HepG2 (cell line): ENCODE data around the gene PRDX6. TPM values are rescaled to one million over a fixed set of nuclear protein-coding genes. Genes with fewer than 3 reads are reported as not detected.

ENCODE experiments used
- ATAC-seq: fragments of 200-7000 bp; cut with Tn5 transposase; 3 replicates; pipeline ENCODE4 v1.9.1; 2020; ENCODE audit warnings: mild to moderate bottlenecking, moderate library complexity
- BruUV-seq: library from RNA; stranded (reverse); fragments of 400-500 nt; replicated peaks from 2 replicates; lab custom pipeline; 2021; lab: Mats Ljungman, UMichigan
- CTCF ChIA-PET: fragments of 300-600 bp; formaldehyde crosslinking; extraction: SDS; loops from one replicate; lab custom pipeline; 2021; ENCODE audit warnings: low total read pairs, inconsistent platforms, low intra/inter-chr PET ratio; lab: Yijun Ruan, JAX
- POLR2A ChIA-PET: fragments of 350-600 bp; sonication (Branson Sonifier 250); formaldehyde crosslinking; loops from one replicate; lab custom pipeline; 2020; ENCODE audit warnings: antibody characterized with exemption, inconsistent platforms; lab: Yijun Ruan, JAX
- DNase-seq: peaks from one replicate; pipeline ENCODE4 v3.0.0-alpha.2; 2015; ENCODE audit warnings: low spot score
- FAIRE-seq: peaks from 3 replicates; lab custom pipeline; 2011; peaks lifted over from hg19 to GRCh38; lab: Jason Lieb, UNC
- H2AFZ ChIP-seq: one replicate; pipeline ENCODE4 v1.6.1; 2011; ENCODE audit warnings: low read length, inconsistent platforms
- H3K27ac ChIP-seq: fragments of 300-600 bp; 3 replicates; pipeline ENCODE4 v1.8.0; 2011; ENCODE audit warnings: mixed run types, mild to moderate bottlenecking, mixed read lengths, low read length, inconsistent platforms; ENCODE audit not compliant: insufficient read depth; ENCODE audit errors: extremely low read length
- H3K27me3 ChIP-seq, 2 experiments: fragments of 200-600 bp in 1 of 2; 2 replicates in 1 of 2; 3 replicates in 1 of 2; pipeline versions ENCODE4 v1.6.0 to v1.8.0; 2011; ENCODE audit warnings: low read length in 2 of 2, mild to moderate bottlenecking in 2 of 2, moderate library complexity in 2 of 2, inconsistent platforms in 1 of 2; ENCODE audit not compliant: insufficient read depth in 2 of 2, control insufficient read depth in 1 of 2
- H3K36me3 ChIP-seq, 2 experiments: fragments of 200-600 bp in 1 of 2; replicated peaks in 1 of 2; 2 replicates in 1 of 2; 3 replicates in 1 of 2; pipeline versions ENCODE4 v1.5.1 to v1.8.0; 2011; ENCODE audit warnings: low read length in 2 of 2, inconsistent platforms in 1 of 2; ENCODE audit not compliant: insufficient read depth in 2 of 2, control insufficient read depth in 1 of 2
- H3K4me1 ChIP-seq: 2 replicates; pipeline ENCODE4 v1.5.1; 2012; ENCODE audit warnings: low read length, inconsistent platforms; ENCODE audit not compliant: insufficient read depth
- H3K4me2 ChIP-seq: 2 replicates; pipeline ENCODE4 v1.6.0; 2011; ENCODE audit warnings: low read depth, low read length, inconsistent platforms
- H3K4me3 ChIP-seq, 3 experiments: fragments of 200-600 bp in 1 of 3; sonication (generic), shearing (Covaris generic) in 1 of 3; replicated peaks in 1 of 3; 2 replicates each; pipeline ENCODE4 v1.5.1; 2011 to 2016; ENCODE audit warnings: low read length in 3 of 3, inconsistent platforms in 2 of 3, low read depth in 2 of 3, mild to moderate bottlenecking in 2 of 3, control low read depth in 1 of 3, mixed read lengths in 1 of 3; ENCODE audit not compliant: insufficient read depth in 1 of 3
- H3K79me2 ChIP-seq: one replicate; pipeline ENCODE4 v1.6.1; 2011; ENCODE audit warnings: low read length, inconsistent platforms; ENCODE audit not compliant: insufficient read depth
- H3K9ac ChIP-seq: 2 replicates; pipeline ENCODE4 v1.6.0; 2011; ENCODE audit warnings: mild to moderate bottlenecking, low read depth, low read length, inconsistent platforms; ENCODE audit not compliant: insufficient read depth
- H3K9me3 ChIP-seq: 2 replicates; pipeline ENCODE4 v1.5.1; 2012; ENCODE audit warnings: mild to moderate bottlenecking, low read length
- H4K20me1 ChIP-seq: 2 replicates; pipeline ENCODE4 v1.6.0; 2011; ENCODE audit warnings: inconsistent platforms, mild to moderate bottlenecking, low read length, moderate library complexity; ENCODE audit not compliant: insufficient read depth
- KDM6A ChIP-seq: IDR thresholded peaks from 2 replicates; pipeline ENCODE4 v1.6.1; 2016; ENCODE audit warnings: low read depth
- KLF6 ChIP-seq: IDR thresholded peaks from 2 replicates; pipeline ENCODE4 v1.8.0; 2016; ENCODE audit warnings: missing biosample characterization, missing genetic modification reagents
- NFE2L1 ChIP-seq: sonication (generic); formaldehyde crosslinking; IDR thresholded peaks from 2 replicates; pipeline ENCODE4 v1.4.0; 2020; ENCODE audit warnings: missing genetic modification reagents, mild to moderate bottlenecking, borderline replicate concordance
- ZFP91 ChIP-seq: sonication (generic); formaldehyde crosslinking; IDR thresholded peaks from 2 replicates; pipeline ENCODE4 v1.9.0; 2022; ENCODE audit warnings: missing genetic modification reagents, mild to moderate bottlenecking, borderline replicate concordance
- ZNF12 ChIP-seq: sonication (generic); formaldehyde crosslinking; IDR thresholded peaks from 2 replicates; pipeline ENCODE4 v1.5.0; 2020; ENCODE audit warnings: missing genetic modification reagents
- ZNF121 ChIP-seq: sonication (generic); formaldehyde crosslinking; IDR thresholded peaks from 2 replicates; pipeline ENCODE4 v1.5.0; 2020; ENCODE audit warnings: mild to moderate bottlenecking, missing genetic modification reagents
- ZNF136 ChIP-seq: sonication (generic); formaldehyde crosslinking; IDR thresholded peaks from 2 replicates; pipeline ENCODE4 v1.8.1; 2022; ENCODE audit warnings: low read depth, mild to moderate bottlenecking, moderate library complexity, missing genetic modification reagents
- ZNF274 ChIP-seq: sonication (generic); formaldehyde crosslinking; IDR thresholded peaks from 2 replicates; pipeline ENCODE4 v1.5.1; 2020; ENCODE audit warnings: mild to moderate bottlenecking, missing genetic modification reagents
- ZNF687 ChIP-seq: sonication (generic); formaldehyde crosslinking; IDR thresholded peaks from 2 replicates; pipeline ENCODE4 v1.5.1; 2020; ENCODE audit warnings: mild to moderate bottlenecking, missing genetic modification reagents, moderate library complexity
- ZNF768 ChIP-seq: sonication (generic); formaldehyde crosslinking; IDR thresholded peaks from 2 replicates; pipeline ENCODE4 v1.4.0; 2020; ENCODE audit warnings: missing genetic modification reagents
- ZNF781 ChIP-seq: sonication (generic); formaldehyde crosslinking; IDR thresholded peaks from 2 replicates; pipeline ENCODE4 v1.5.1; 2020; ENCODE audit warnings: borderline replicate concordance, mild to moderate bottlenecking, missing genetic modification reagents; ENCODE audit errors: not compliant biosample characterization
- WGBS: methylation state at CpG from one replicate; pipeline ENCODE4 v1.1.6; 2017; ENCODE audit warnings: low lambda C conversion rate; 5-methylcytosine and 5-hydroxymethylcytosine counted together
- in situ Hi-C: cut with HindIII; loops from 2 replicates; pipeline ENCODE4 v1.10.0; 2017; ENCODE audit warnings: low pct_unique_long_range_greater_than_20kb; ENCODE audit not compliant: extremely low pct_ligation_motif_present
- intact Hi-C: fragments of 100-400 bp; cut with micrococcal nuclease; formaldehyde crosslinking; loops from one replicate; pipeline ENCODE4 v1.10.0; 2022; ENCODE audit not compliant: unreplicated experiment
- polyA plus RNA-seq, 8 experiments: library from polyadenylated mRNA; depleted of rRNA in 3 of 8; stranded (reverse) in 7 of 8; unstranded in 1 of 8; fragments of >200 nt; fragmentation: Illumina TruSeq in 4 of 8; extraction: Trizol in 4 of 8; gene quantifications; 2 replicates each; pipeline versions ENCODE4 v1.2.1 to v1.2.3, GENCODE V29; 2011 to 2016; ENCODE audit warnings: low read depth in 4 of 8, missing spikeins in 1 of 8, mixed read lengths in 1 of 8; ENCODE audit not compliant: insufficient read depth in 1 of 8
- total RNA-seq, 5 experiments: library from RNA; depleted of rRNA; stranded (reverse); fragments of >200 nt; fragmentation: Illumina TruSeq; extraction: Trizol; gene quantifications; 2 replicates each; pipeline ENCODE4 v1.2.3, GENCODE V29; 2016; ENCODE audit warnings: low read depth in 1 of 5

The PRDX6 gene
- total and polyA plus RNA-seq, 2 of the 13 experiments (the other 11 are each of a cell fraction or from before 2014, with no cell fraction given), result 224 to 309 TPM

DNA sequence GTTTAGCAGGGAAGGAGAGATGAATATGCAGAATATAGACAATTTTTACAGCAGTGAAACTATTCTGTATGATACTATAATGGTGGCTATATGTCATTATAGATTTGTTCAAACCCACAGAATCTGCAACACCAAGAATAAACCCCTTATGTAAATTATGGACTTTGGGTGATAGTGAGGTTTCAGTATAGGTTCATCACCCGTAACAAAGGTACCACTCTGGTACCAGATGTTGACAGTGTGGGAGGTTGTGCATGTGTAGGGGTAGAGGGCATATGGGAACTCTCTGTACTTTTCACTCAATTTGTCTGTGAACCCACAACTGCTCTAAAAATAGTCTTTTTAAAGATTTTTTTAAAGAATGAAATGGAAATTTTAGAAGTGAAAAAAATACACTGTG lies 29.9 kb upstream of the PRDX6 start:
- Histone ChIP-seq H3K9ac (no peak overlapping the region), H3K27me3 (no peaks in the 10 kb centered on the region; a peak in 1 of 5 replicates), H2AFZ (no peak overlapping the region), H3K9me3 (no peaks in the 10 kb centered on the region), H3K79me2 (no peaks in the 10 kb centered on the region), H3K36me3 (no peaks in the 10 kb centered on the region), H3K4me3 (no peak overlapping the region), H3K4me1 (peaks cover 9% of the 10 kb centered on the region), H4K20me1 (no peaks in the 10 kb centered on the region), H3K4me2 (no peak overlapping the region), H3K27ac (no peak overlapping the region)
- in situ Hi-C loops, result no loop called here
- FAIRE-seq (no peak), ATAC-seq (no peak), DNase-seq (no peak)
- 0 out of 2 replicates have a peak, but pooled peaks have one; percentile 29 for TF ChIP-seq ZNF12 (CRISPR knock-in tag)
- TF ChIP-seq NFE2L1 (CRISPR knock-in tag), result no peak
- CTCF ChIA-PET, result no interaction called here
- WGBS, result 94% methylated on average over 1 of the region's 1 CpG
- POLR2A ChIA-PET, result no interaction called here
- intact Hi-C loops, result no loop called here
- no TSS peak for BruUV-seq

DNA sequence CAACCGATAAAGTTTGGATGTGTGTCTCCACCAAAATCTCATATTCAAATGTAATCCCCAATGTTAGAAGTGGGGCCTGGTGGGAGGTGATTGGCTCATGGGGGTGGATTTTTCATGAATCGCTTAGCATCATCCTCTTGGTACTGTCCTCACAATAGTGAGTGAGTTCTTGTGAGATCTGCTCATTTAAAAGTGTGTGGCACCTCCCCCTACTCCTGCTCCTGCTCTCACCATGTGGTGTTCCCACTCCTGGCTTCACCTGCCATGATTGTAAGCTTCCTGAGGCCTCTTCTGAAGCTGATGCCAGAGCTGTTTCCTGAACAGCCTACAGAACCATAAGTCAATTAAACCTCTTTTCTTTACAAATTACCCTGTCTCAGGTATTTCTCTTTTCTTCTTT lies 28.2 kb upstream of the PRDX6 start:
- H3K9ac ChIP-seq, result no peak overlapping the region
- no peak overlapping the region for H3K4me3 ChIP-seq
- CTCF ChIA-PET, result no interaction called here
- DNase-seq (no peak), ATAC-seq (no peak), FAIRE-seq (no peak)
- intact Hi-C loops, result no loop called here
- peaks cover 9% of the 10 kb centered on the region for H3K4me1 ChIP-seq
- WGBS, result 91% methylated on average over 2 of the region's 2 CpGs
- H3K36me3 ChIP-seq, result no peaks in the 10 kb centered on the region
- no peak overlapping the region for H3K27ac ChIP-seq
- POLR2A ChIA-PET, result no interaction called here
- H3K9me3 ChIP-seq, result no peaks in the 10 kb centered on the region
- no peak overlapping the region for H2AFZ ChIP-seq
- no peaks in the 10 kb centered on the region for H4K20me1 ChIP-seq
- H3K27me3 ChIP-seq, result no peaks in the 10 kb centered on the region; a peak in 1 of 5 replicates
- no peaks in the 10 kb centered on the region for H3K79me2 ChIP-seq
- in situ Hi-C loops, result no loop called here
- no peak overlapping the region for H3K4me2 ChIP-seq
- no TSS peak for BruUV-seq
- TF ChIP-seq ZNF136 (CRISPR knock-in tag) (no peak), ZFP91 (no peak), ZNF687 (CRISPR knock-in tag) (no peak), KLF6 (CRISPR knock-in tag) (no peak), ZNF768 (no peak), KDM6A (CRISPR knock-in tag) (no peak), ZNF781 (no peak), ZNF121 (CRISPR knock-in tag) (no peak), ZNF274 (CRISPR knock-in tag) (no peak)
